ENCODE measurements around the gene SPTBN1.

DNA sequence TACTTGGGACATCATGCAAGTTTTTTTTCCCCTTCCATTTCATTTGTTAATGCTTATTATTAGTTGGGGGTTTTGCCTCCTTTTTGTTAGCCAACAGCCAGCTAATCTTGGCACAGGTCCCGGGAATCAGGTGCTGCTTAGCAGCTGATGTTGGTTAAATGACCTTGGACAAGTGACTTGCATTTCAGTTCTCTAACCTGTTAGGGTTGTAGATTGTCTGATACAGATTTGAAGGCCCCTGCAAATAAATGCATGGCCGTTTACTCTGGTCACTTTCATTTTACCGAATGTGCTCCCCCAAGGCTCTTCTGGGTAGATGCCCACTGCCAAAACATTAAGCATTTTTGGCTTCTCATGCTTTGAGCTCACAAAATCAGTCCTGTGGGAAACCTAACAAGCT lies 120.9 kb downstream of the SPTBN1 start:
- no peak for TF ChIP-seq EZH2 (IDR thresholded peaks at IDR 0.05; ENCODE audit: borderline replicate concordance)
- TF ChIP-seq, protein P1, sequence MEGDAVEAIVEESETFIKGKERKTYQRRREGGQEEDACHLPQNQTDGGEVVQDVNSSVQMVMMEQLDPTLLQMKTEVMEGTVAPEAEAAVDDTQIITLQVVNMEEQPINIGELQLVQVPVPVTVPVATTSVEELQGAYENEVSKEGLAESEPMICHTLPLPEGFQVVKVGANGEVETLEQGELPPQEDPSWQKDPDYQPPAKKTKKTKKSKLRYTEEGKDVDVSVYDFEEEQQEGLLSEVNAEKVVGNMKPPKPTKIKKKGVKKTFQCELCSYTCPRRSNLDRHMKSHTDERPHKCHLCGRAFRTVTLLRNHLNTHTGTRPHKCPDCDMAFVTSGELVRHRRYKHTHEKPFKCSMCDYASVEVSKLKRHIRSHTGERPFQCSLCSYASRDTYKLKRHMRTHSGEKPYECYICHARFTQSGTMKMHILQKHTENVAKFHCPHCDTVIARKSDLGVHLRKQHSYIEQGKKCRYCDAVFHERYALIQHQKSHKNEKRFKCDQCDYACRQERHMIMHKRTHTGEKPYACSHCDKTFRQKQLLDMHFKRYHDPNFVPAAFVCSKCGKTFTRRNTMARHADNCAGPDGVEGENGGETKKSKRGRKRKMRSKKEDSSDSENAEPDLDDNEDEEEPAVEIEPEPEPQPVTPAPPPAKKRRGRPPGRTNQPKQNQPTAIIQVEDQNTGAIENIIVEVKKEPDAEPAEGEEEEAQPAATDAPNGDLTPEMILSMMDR (IDR thresholded peaks at IDR 0.05; ENCODE audit: poor library complexity) = no peak
